Neural cell (in vitro differentiated cells): ENCODE data around the gene CAPN2.

ENCODE experiments used
- CTCF ChIP-seq: fragments of 450-650 bp; IDR thresholded peaks from 2 replicates; pipeline ENCODE4 v1.5.1; 2014; ENCODE audit warnings: antibody characterized with exemption, mild to moderate bottlenecking, moderate library complexity; ENCODE audit not compliant: poor library complexity, severe bottlenecking
- MXI1 ChIP-seq: fragments of 450-650 bp; conservative IDR thresholded peaks from 2 replicates; pipeline ENCODE4 v1.6.1; 2014; ENCODE audit warnings: antibody characterized with exemption, mild to moderate bottlenecking; ENCODE audit not compliant: poor library complexity, severe bottlenecking
- TAF1 ChIP-seq: IDR thresholded peaks from 2 replicates; pipeline ENCODE4 v1.6.1; 2012; ENCODE audit warnings: low read depth

- TF ChIP-seq CTCF (no peak), MXI1 (no peak), TAF1 (no peak)
Observed at GRCh38 chr1:223785808-223786207, 73.5 kb downstream of the CAPN2 start.
